Stomach (tissue), 9 donors: Measurements from ENCODE around the gene ACP2. TPM values are rescaled to one million over a fixed set of nuclear protein-coding genes. Genes with fewer than 3 reads are reported as not detected.

ENCODE experiments used
- DNase-seq, 2 donors: peaks; one replicate each; pipeline versions ENCODE4 v3.0.0 to v3.0.0-alpha.2; 2013 to 2019
- H3K27ac ChIP-seq, 5 donors: fragments of 200-600 bp in 4 of 5; sonication (generic) in 4 of 5; one replicate each; pipeline ENCODE4 v1.5.1; 2013 to 2019; ENCODE audit warnings: mild to moderate bottlenecking in 1 of 5, moderate library complexity in 1 of 5
- H3K27me3 ChIP-seq, 3 donors: fragments of 200-600 bp; sonication (generic); one replicate each; pipeline ENCODE4 v1.5.1; 2017 to 2019; ENCODE audit warnings: mixed run types in 1 of 3
- H3K36me3 ChIP-seq, 4 donors: fragments of 200-600 bp; sonication (generic); 1 replicate in 3 of 4; 2 replicates in 1 of 4; pipeline ENCODE4 v1.5.1; 2016 to 2019
- H3K4me1 ChIP-seq, 4 donors: fragments of 200-600 bp; sonication (generic); one replicate each; pipeline ENCODE4 v1.5.1; 2016 to 2019
- H3K4me3 ChIP-seq, 4 donors: fragments of 200-600 bp; sonication (generic) in 3 of 4; one replicate each; pipeline ENCODE4 v1.5.1; 2016 to 2019; ENCODE audit warnings: mild to moderate bottlenecking in 1 of 4
- H3K9me3 ChIP-seq, 4 donors: fragments of 200-600 bp; sonication (generic); one replicate each; pipeline ENCODE4 v1.5.1; 2016 to 2019
- EP300 ChIP-seq: sonication (generic); formaldehyde crosslinking; IDR thresholded peaks from one replicate; pipeline ENCODE4 v1.6.1; 2017; ENCODE audit warnings: antibody characterized with exemption
- POLR2A ChIP-seq, 4 donors: fragments of 450-650 bp; IDR thresholded peaks; one replicate each; pipeline ENCODE4 v1.6.1; 2016; ENCODE audit warnings: antibody characterized with exemption in 4 of 4, control low read depth in 2 of 4, mild to moderate bottlenecking in 1 of 4, moderate library complexity in 1 of 4
- POLR2AphosphoS5 ChIP-seq, 3 donors: sonication (generic); formaldehyde crosslinking; IDR thresholded peaks; one replicate each; pipeline ENCODE4 v1.6.1; 2016; ENCODE audit warnings: antibody characterized with exemption in 3 of 3
- WGBS, 5 donors: extraction: QIAGEN DNeasy Blood & Tissue Kit in 3 of 5; methylation state at CpG; one replicate each; pipeline versions ENCODE4 v1.1.5 to v1.1.7; 2013 to 2018; 5-methylcytosine and 5-hydroxymethylcytosine counted together
- intact Hi-C: fragments of 100-400 bp; cut with DNase I; formaldehyde crosslinking; loops from one replicate; pipeline ENCODE4 v1.15.1; 2023; ENCODE audit warnings: low total_unique reads
- polyA plus RNA-seq, 3 donors: library from polyadenylated mRNA; stranded (reverse); fragments of 200-250 nt; gene quantifications; one replicate each; pipeline ENCODE4 v1.2.3, GENCODE V29; 2013
- total RNA-seq, 5 donors: library from RNA; depleted of rRNA; stranded (reverse); fragments of >200 nt; gene quantifications; one replicate each; pipeline versions ENCODE4 v1.1.0 to v1.2.3, GENCODE V29; 2014 to 2016
- TF ChIP-seq, protein P1 (sequence below), 7 experiments: fragments of 450-650 bp in 4 of 7; fragments of 200-600 bp in 3 of 7; sonication (generic) in 3 of 7; IDR thresholded peaks; one replicate each; pipeline ENCODE4 v1.5.1; 2016 to 2019; ENCODE audit warnings: antibody characterized with exemption in 7 of 7, control low read depth in 2 of 7, mild to moderate bottlenecking in 1 of 7
- donor health status: healthy with polysubstance abuse.
- donor health status: Bipolar disorder and iron deficiency.
- donor health status: healthy.

ACP2 gene
- total and polyA plus RNA-seq, 8 donors, result 10.8 to 147 (median 28.0) TPM

DNA sequence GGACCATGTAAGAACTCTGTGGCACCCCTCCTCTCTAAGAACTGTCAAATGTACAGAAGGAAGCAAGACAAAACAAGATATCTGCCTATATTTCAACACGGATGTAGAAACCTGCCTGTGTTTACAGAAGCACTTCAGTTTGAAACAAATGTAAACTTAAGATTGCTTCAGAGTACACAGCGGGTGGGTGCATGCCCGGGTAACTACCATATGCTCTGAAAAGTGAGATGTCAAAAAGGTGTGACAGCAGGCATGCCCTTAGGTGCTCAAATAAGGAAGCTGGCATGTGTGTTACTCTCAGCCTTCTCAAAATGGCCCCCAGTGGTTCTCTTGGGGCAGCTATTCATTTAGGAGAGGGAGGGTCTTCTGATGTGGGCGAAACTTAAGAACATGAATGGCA, 5.2 kb downstream of the ACP2 start:
- Histone ChIP-seq H3K4me1 (peaks cover 14 to 19% (median 17%) of the 10 kb centered on the region in 4 donors), H3K36me3 (peaks cover 53 to 89% (median 85%) of the 10 kb centered on the region in 4 donors), H3K27me3 (no peaks in the 10 kb centered on the region), H3K4me3 (no peak overlapping the region), H3K9me3 (no peaks in the 10 kb centered on the region), H3K27ac (no peak overlapping the region)
- intact Hi-C loops, result no loop called here
- WGBS, 5 donors, result 55 to 65% (median 59%) methylated on average over 4 of the region's 4 CpGs
- TF ChIP-seq EP300, result no peak
- no peak for DNase-seq

DNA sequence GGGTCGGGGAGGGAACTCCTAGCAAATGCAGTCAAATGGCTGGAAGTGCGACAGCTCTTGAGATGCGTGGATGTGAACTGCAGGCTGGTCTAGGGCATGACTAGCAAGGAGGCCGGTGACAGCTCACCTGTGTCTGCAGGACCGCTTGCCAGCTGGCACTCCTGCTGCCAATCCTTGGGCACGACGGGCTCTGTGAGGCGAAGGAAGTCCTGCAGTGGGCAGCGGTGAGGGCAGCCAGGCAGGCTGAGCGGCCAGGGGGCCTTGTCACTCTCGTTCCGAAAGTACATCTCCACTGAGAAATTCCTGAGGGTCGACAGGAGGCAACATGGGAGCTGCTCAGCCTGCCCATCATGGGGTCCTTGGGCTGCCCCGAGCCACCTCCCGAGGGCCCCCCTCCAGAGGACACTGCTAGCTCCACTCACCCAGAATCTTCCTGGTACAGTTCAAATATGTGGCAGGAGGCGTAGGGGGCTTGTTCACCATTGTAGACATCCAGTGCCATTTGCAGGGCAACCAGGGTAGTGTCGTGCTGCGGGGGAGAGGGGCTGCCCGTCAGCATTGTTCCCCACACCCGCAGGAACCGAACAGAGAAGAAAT, 5.9 kb downstream of the ACP2 start:
- H3K27ac ChIP-seq, result no peak overlapping the region
- H3K4me3 ChIP-seq, result no peak overlapping the region
- H3K4me1 ChIP-seq, result peaks cover 10 to 12% (median 11%) of the 10 kb centered on the region in 4 donors
- TF ChIP-seq, protein P1, sequence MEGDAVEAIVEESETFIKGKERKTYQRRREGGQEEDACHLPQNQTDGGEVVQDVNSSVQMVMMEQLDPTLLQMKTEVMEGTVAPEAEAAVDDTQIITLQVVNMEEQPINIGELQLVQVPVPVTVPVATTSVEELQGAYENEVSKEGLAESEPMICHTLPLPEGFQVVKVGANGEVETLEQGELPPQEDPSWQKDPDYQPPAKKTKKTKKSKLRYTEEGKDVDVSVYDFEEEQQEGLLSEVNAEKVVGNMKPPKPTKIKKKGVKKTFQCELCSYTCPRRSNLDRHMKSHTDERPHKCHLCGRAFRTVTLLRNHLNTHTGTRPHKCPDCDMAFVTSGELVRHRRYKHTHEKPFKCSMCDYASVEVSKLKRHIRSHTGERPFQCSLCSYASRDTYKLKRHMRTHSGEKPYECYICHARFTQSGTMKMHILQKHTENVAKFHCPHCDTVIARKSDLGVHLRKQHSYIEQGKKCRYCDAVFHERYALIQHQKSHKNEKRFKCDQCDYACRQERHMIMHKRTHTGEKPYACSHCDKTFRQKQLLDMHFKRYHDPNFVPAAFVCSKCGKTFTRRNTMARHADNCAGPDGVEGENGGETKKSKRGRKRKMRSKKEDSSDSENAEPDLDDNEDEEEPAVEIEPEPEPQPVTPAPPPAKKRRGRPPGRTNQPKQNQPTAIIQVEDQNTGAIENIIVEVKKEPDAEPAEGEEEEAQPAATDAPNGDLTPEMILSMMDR (IDR thresholded peaks at IDR 0.05), result no peak
- TF ChIP-seq POLR2AphosphoS5 (IDR thresholded peaks at IDR 0.05), result no peak
- no peak for TF ChIP-seq EP300
- TF ChIP-seq POLR2A (IDR thresholded peaks at IDR 0.05), result no peak
- WGBS, 5 donors, result 87 to 92% (median 89%) methylated on average over 18 to 21 of the region's 21 CpGs
- no peaks in the 10 kb centered on the region for H3K27me3 ChIP-seq
- DNase-seq, result no peak
- peaks cover 53 to 97% (median 92%) of the 10 kb centered on the region in 4 donors for H3K36me3 ChIP-seq
- H3K9me3 ChIP-seq, result no peaks in the 10 kb centered on the region
- intact Hi-C loops, result no loop called here

DNA sequence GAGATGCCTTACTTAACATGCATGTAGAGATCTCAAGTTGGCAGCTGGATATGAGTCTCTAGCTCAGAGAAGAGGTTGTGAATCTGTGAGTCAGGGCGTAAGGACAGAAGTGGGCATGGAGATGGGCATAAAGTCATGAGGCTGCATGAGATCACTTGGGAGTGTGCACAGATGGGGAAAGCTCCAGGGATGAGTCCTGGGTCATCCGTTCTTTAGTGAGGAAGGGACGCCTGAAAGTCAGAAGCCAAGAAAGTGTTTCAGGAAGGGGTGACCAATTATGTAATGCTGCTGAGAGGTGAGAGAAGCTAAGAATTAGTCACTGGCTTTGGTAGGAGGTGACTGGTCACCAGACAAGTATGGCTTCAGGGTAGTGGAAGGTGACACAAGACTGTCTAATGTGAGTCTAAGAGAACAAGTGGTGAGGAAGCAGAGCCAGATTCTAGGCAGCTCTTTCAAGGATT, 6.7 kb downstream of the ACP2 start:
- DNase-seq, result no peak
- 90 to 97% (median 94%) methylated on average over 3 of the region's 3 CpGs for WGBS, 5 donors
- Histone ChIP-seq H3K4me3 (no peak overlapping the region), H3K4me1 (peaks cover 2 to 4% (median 3%) of the 10 kb centered on the region in 4 donors), H3K27ac (no peak overlapping the region), H3K27me3 (no peaks in the 10 kb centered on the region), H3K36me3 (peaks cover 53 to 97% (median 91%) of the 10 kb centered on the region in 4 donors), H3K9me3 (no peaks in the 10 kb centered on the region)
- TF ChIP-seq POLR2A (IDR thresholded peaks at IDR 0.05) (no peak), POLR2AphosphoS5 (IDR thresholded peaks at IDR 0.05) (no peak), EP300 (no peak)
- TF ChIP-seq, protein P1 (IDR thresholded peaks at IDR 0.05), result no peak
- intact Hi-C loops, result no loop called here

DNA sequence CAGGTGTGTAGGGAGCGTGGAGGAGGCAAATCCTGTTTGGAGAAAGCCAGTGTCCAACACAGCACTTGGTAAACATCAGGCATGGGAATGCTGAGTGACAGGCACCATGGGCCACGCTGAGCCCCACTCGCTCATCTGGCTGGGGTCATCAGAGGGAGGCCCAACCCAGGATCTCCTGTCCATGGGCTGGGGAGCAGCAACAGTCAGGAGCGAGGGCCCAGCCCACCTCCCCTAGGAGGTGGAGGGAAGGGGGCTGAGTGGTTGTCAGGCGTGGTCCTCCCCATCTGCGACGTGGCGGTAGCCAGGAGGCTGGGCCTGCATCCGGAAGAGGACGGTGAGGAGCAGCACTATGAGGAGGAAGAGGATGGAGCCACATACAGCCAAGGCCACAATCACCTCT, 8.8 kb downstream of the ACP2 start:
- TF ChIP-seq POLR2AphosphoS5 (IDR thresholded peaks at IDR 0.05) (no peak), EP300 (no peak), POLR2A (IDR thresholded peaks at IDR 0.05) (no peak)
- TF ChIP-seq, protein P1 (IDR thresholded peaks at IDR 0.05), result no peak
- H3K36me3 ChIP-seq, result peaks cover 41 to 88% (median 74%) of the 10 kb centered on the region in 4 donors
- WGBS, 5 donors, result 90 to 94% (median 92%) methylated on average over 8 to 10 of the region's 10 CpGs
- no peaks in the 10 kb centered on the region for H3K27me3 ChIP-seq
- H3K27ac ChIP-seq, result no peak overlapping the region
- no peaks in the 10 kb centered on the region for H3K9me3 ChIP-seq
- no peak for DNase-seq
- intact Hi-C loops, result no loop called here
- no peak overlapping the region for H3K4me3 ChIP-seq
- peaks cover 0 to 6% (median 4%) of the 10 kb centered on the region in 4 donors for H3K4me1 ChIP-seq

DNA sequence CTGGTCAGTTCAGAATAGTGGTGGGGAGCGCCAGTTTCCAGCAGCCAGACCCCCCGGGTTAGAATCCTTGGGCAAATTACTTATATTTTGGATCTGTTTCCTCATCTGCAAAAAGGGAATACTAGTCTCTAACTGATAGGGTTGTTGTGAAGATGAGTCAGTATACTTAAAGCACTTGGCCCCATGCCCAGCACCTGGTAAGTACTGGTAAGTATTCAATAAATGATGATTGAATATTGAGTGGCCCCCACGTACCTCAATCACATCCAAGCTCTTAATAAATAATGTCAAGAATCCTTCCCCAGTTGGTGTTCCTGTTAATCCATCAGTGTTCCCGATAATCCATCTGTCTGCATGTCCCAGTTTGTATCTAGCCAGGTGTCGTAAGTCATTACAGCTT, 12.1 kb downstream of the ACP2 start:
- DNase-seq, result no peak
- WGBS, 5 donors, result 83 to 93% (median 88%) methylated on average over 5 of the region's 5 CpGs
- Histone ChIP-seq H3K36me3 (peaks cover 18 to 67% (median 50%) of the 10 kb centered on the region in 4 donors), H3K9me3 (no peaks in the 10 kb centered on the region), H3K4me1 (peaks cover 9 to 23% (median 14%) of the 10 kb centered on the region in 4 donors), H3K4me3 (no peak overlapping the region), H3K27ac (no peak overlapping the region), H3K27me3 (no peaks in the 10 kb centered on the region)
- TF ChIP-seq, protein P1 (IDR thresholded peaks at IDR 0.05), result no peak
- TF ChIP-seq EP300, result no peak
- TF ChIP-seq POLR2AphosphoS5 (IDR thresholded peaks at IDR 0.05), result no peak
- no peak for TF ChIP-seq POLR2A (IDR thresholded peaks at IDR 0.05)
- intact Hi-C loops, result no loop called here
